Activated CD8-positive, alpha-beta memory T cell treated with anti-CD3 and anti-CD28 coated beads for 4 hours (primary cell): Measurements from ENCODE around the gene CTIF.

Experiments used
- DNase-seq, 2 donors: peaks; one replicate each; pipeline ENCODE4 v3.0.0-alpha.2; 2020; ENCODE audit warnings: low read depth in 2 of 2

Gene CTIF

GRCh38 chr18:48682768-48683167 is 143.9 kb downstream of the CTIF start:
- DNase-seq = no peak

DNA sequence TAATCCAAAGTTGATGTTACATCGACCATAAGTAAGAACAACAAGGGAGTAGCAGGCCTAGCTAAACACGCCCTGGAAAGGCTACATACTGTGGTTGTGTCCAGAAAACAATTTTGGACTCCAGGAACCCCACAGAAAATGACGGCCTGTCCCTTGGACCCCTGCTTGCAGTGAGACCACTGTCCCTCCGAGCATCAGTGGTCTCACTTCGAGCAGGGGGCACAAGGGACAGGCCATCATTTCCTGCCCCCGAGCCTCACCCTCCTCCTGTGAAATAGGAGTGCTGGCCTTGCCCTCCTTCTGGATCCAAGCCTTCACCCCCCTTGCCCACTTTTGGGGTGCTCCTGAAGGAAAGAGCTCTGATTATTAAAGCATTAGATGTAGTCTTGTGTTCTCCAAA is 144.4 kb downstream of the CTIF start:
- DNase-seq = no peak

DNA sequence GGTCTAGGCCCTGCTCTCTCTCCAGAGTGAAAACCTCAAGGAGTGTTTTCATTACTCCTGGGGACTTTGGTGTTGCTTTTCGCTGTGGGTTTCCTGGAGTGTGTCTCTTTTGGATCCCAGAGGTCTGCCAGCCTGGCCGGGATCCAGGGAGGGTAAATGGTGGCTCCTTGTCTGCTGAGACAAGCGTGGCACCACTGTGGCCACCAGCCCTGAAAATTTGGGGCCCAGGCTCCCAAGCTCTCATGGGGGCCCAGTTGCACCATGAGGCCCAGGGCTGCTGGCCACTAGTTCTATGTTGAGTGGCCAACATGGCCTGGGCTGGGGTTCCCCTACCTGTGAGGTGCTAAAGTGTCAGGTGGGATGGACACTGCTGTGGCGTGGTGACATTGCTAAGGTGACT is 144.8 kb downstream of the CTIF start:
- DNase-seq = no peak

GRCh38 chr18:48687346-48688042 is 148.7 kb downstream of the CTIF start:
- no peak for DNase-seq

- no peak for DNase-seq
These were observed 150.1 kb downstream of the CTIF start for GRCh38 chr18:48688961-48689360.

DNA sequence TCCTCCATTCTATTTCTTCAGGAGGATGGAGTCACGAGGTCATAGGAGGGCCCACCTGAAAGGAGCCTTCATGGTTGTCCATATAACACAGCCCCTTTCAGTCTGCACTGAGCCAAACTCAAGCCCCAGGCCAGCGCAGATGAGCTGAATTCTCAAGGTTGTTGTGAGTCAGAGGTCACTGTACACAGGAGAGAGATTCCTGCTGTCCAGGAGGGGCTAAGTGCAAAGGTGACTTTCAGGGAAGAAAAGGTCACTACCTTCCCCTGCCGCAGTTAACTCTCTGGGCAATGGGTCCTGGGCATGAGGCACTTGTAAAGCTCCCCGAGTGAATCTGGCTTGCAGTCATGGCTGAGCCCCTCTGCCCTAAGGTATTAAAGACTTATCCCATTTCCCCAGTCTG is 150.7 kb downstream of the CTIF start:
- DNase-seq = no peak

- no peak for DNase-seq
These were observed 151.7 kb downstream of the CTIF start for GRCh38 chr18:48690494-48690893.

- no peak for DNase-seq
These were observed 154.2 kb downstream of the CTIF start for GRCh38 chr18:48693006-48693405.

- DNase-seq = no peak
These were observed 154.9 kb downstream of the CTIF start for GRCh38 chr18:48693625-48694262.

- no peak for DNase-seq
These were observed 155.5 kb downstream of the CTIF start for GRCh38 chr18:48694295-48694694.

DNA sequence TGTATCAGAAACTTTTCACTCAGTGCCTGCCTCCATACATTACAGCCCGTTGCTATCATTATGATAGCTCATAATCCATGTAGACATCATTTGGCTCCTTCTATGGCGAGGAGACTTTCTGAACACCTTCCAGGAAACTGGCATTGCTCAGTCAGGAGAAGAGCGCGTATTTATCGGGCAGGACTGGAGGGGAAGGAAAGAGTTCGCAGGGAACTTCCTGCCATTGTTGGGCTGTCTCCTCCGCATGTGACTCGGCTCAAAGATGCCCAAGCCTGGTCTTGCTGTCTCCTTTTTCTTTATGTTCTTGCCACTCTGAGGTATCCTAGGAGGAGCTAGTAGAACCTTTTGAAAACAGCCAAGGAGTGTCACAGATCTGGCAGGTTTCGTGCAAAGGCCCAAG is 156.8 kb downstream of the CTIF start:
- DNase-seq = no peak

GRCh38 chr18:48696218-48696617 is 157.4 kb downstream of the CTIF start:
- DNase-seq = no peak

DNA sequence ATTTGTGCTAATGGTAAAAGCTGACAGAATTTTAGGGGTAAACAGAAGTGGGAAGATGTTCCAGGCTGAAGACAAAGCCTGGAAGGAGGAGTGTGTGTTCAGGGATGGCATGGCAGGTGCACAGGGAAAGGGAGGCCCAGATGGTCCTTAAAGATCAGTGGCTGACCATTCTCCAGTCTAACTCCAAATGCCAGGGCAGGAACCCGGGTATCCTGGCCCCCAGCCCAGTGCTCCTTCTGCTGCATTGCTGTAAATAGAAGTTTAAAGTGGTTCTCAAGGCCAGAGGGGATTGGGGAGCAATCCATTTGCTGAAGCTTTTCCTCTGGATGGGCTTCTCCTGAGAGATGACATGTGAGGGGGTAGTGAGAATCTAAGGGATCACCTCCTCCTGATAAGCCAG is 158.6 kb downstream of the CTIF start:
- DNase-seq = no peak

DNA sequence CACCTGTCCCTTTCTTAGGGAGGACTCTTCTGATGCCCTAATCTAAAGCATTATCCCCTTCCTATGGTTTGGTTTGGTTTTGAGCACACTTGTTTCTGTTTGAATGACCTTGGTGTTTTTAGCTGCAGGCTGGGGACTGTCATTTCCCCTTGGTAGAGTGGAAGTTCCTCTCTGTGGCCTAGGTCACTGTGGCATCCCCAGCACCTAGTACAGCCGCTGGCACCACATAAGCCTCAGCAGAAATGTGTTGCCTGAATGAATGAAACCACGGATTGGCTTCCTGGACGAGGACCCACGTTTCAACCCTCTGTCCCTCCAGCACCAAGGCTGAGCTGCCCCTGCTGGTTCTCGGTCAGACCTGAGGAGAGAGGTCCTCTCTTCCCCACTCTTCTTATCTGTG is 159.9 kb downstream of the CTIF start:
- DNase-seq = no peak

DNA sequence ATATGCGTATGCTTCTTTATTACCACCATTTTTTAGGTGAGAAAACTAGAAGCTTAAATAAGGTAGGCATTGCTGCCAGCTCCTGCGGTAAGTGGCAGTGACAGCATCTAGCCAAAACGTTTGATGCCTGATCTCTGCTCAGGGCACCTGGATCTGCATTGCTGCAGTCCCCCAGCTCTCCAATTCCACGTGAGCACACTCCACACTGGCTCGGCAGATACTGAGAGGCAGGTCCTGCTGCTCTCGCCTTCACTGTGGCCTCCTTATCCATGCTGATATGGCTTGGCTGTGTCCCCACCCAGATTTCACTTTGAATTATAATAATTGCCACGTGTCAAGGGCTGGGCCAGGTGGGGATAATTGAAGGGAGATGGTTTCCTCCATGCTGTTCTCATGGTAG is 160.9 kb downstream of the CTIF start:
- DNase-seq = no peak

DNA sequence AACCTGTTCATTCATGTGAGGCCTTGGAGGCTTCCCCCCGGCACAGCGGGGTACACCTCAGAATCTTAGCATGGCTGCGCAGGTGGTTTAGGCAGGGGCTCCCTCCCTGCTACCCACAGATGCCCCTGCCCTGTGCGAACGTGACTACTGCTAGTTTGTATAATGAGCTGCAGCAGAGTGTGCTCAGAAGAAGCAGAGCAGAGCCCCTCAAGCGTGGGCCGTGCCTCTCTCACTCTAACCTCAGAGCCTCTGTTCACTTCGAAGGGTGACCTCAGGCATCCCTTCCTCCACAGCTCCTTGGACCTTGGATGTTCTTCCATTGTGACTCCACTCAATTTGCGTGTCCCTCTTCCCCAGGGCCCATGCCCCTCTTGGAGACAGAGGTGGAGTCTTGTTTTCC is 161.6 kb downstream of the CTIF start:
- DNase-seq = no peak

GRCh38 chr18:48702346-48703027 is 163.7 kb downstream of the CTIF start:
- DNase-seq = no peak

DNA sequence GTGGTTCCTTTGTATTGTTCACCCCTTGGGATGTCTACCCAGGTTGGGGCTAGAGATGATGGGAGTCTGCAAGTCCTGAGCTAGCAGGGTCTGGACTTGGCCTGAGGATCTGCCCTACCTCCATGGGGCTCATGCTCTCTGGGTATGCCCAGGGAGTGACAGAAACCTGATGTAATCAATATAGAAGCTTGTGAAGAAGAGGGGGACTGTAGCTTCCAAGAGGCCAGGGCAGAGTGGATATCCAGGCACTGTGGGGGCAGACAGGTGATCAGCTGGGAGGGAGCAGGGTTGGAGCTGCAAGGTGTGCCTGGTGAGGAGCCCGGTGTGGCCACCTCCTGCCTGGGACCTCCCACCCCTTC is 164.2 kb downstream of the CTIF start:
- DNase-seq = no peak

DNA sequence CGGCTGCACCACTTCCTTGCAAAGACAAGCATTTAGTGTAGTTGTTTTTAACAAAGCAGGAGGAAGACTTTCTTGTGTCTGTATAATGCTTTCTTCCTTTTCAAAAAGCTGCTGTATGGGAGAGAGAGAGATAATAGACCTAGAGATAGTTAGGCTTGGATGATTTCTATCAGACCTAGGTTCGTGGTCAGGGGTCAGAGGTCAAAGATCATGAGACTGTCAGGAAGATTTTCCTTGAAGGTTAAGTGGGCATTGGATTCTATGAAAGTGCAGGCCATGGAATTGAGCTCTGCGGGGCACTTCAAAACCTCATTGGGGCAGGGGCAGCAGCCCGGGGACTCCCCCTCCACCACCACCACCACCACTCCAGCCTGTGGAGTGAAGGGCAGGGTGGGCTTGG is 164.6 kb downstream of the CTIF start:
- no peak for DNase-seq

GRCh38 chr18:48705043-48705442 is 166.2 kb downstream of the CTIF start:
- DNase-seq = no peak

DNA sequence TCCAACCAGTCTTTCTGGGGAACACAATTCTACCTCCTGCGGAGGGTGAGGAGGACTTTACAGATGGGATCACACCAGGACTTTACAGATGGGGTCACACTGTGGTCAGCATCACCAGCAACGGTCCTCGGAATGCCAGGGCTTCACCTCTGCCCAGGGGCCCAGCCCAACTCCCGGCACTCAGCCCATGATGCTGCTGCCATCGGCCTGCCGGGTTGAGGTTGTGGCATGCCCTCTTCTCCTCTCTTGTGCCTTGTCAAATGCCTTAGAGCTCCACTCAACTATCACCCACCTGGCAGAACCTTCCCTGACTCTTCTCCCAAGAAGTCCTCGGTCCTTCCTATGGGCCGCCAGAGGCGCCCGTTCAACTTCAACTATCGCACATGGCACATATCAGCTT is 166.7 kb downstream of the CTIF start:
- no peak for DNase-seq

DNA sequence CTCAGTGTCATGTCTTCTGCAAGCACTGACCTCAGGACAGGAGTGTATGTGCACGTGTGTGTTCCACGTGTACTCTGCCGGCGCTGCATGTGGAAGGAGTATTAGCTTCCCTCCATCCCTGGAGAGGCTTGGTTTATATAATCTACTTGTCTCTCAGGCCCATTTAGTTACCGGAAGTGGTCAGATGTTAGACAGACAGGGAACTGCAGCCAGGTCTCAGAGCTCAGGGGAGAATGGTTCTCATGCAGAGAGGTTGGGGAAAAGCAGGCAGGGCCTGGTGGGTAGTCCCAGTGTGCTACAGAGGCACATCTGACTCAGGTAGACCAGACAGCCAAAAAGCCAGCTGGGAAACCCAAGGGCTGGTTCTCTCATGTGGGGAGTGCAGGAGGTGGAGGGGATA is 167.9 kb downstream of the CTIF start:
- DNase-seq = no peak

- no peak for DNase-seq
These were observed 168.9 kb downstream of the CTIF start for GRCh38 chr18:48707636-48708296.
